Measurements from ENCODE around the gene HPRT1.

The HPRT1 gene

GRCh38 chrX:134476284-134476683 is 16.3 kb downstream of the HPRT1 start:
- no peak for DNase-seq (ENCODE audit: low read depth in 2 of 2)

- DNase-seq (ENCODE audit: low read depth in 2 of 2), result no peak
These were observed 18.4 kb downstream of the HPRT1 start for GRCh38 chrX:134478374-134478773.

DNA sequence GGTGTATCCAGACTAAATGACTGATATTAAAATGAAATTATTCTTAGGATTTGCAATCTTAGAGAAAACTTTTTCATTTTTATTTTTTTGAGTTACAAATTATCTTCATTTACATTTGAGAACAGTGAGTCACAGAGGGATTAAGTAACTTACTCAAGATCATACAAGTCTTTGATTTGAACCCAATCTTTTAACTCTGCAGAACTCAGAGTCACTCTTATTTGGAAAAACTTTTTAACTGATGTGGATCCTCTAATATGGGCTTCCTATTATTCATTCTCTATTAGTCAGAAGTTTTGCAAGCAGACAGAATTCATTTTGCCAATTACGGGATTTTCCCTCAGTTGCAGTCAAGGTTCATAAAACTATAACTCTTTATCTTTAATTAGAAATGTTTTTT is 20.1 kb downstream of the HPRT1 start:
- no peak for DNase-seq (ENCODE audit: low read depth in 2 of 2)

- no peak for DNase-seq (ENCODE audit: low read depth in 2 of 2)
These were observed 21.4 kb downstream of the HPRT1 start for GRCh38 chrX:134481339-134481738.

DNA sequence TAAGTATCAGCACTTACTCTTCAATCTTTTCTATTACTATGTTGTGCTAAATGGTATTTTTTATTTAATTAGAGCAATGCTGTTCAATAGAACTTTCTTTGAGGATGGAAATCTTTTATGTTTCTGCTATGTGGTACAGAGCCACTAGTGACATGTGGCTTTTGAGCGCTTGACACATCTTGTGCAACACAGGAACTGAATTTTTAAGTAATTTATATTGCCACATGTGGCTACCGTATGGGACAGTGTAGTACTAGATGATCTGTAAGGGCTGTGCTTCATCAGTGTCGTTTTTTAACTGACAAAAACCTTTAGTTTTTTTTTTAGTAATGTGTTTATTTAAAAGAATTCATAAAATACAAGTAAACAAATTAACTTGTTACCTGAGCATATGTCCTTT is 22.4 kb downstream of the HPRT1 start:
- DNase-seq (ENCODE audit: low read depth in 2 of 2), result no peak

GRCh38 chrX:134484039-134484438 is 24.1 kb downstream of the HPRT1 start:
- peak in 1 of 2 experiments; percentile 36 for DNase-seq (ENCODE audit: low read depth in 2 of 2)

DNA sequence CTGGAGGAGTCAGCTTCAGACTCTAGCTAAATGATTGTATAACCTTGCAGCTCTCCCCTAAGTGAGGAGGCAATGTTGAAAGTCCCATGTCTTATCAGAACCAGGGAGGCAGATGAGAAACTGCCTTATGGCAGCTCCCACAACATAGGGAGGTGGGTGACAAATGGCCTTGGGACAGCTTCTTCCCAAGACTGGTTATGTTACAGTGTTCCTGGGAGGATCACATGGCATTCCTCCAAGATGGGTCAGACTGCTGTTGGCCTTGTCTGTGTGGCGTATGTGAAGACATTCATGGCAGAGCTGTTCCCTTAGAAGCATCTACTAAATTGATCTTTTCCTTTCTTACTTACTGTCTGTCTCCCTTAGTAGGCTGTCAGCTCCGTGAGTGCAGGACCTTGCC is 42.0 kb downstream of the HPRT1 start:
- DNase-seq (ENCODE audit: low read depth in 2 of 2), result no peak

DNA sequence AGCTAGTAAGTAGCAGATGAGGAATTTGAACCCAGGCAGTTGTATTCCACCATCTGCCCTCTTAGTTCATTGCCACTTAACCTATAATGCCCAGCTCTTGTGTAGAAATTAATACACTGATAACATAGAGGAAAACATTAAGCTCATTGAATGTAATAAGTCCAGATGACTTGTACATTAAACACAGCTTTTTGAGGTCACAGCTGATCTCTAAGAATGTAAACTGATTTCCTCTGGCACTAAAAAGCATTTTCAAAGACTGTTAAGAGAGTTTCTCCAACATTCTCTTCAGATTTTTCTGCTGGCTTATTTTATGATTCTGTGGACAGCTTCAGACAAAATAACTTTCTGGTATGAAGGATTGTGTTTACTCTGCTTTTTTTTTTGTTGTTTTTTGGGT is 42.7 kb downstream of the HPRT1 start:
- no peak for DNase-seq (ENCODE audit: low read depth in 2 of 2)

- peak; percentile 54 to 55 for DNase-seq (ENCODE audit: low read depth in 2 of 2)
These were observed 52.6 kb downstream of the HPRT1 start for GRCh38 chrX:134512566-134512965.

GRCh38 chrX:134513091-134513490 is 53.1 kb downstream of the HPRT1 start:
- no peak for DNase-seq (ENCODE audit: low read depth in 2 of 2)

GRCh38 chrX:134520860-134521390 is 61.0 kb downstream of the HPRT1 start:
- DNase-seq (ENCODE audit: low read depth in 2 of 2), result no peak

DNA sequence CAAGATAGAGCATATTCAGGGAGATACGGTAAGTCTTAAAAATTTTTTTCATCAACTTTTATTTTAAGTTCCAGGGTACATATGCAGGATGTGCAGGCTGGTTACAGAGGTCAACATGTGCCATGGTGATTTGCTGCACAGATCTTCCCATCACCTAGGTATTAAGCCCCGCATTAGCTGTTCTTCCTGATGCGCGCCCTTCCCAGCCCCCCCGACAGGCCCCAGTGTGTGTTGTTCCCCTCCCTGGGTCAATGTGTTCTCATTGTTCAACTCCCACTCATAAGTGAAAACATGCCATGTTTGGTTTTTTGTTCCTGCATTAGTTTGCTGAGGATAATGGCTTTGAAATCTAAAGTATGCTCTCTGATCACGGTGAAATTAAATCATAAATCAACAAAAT is 64.2 kb downstream of the HPRT1 start:
- no peak for DNase-seq (ENCODE audit: low read depth in 2 of 2)

DNA sequence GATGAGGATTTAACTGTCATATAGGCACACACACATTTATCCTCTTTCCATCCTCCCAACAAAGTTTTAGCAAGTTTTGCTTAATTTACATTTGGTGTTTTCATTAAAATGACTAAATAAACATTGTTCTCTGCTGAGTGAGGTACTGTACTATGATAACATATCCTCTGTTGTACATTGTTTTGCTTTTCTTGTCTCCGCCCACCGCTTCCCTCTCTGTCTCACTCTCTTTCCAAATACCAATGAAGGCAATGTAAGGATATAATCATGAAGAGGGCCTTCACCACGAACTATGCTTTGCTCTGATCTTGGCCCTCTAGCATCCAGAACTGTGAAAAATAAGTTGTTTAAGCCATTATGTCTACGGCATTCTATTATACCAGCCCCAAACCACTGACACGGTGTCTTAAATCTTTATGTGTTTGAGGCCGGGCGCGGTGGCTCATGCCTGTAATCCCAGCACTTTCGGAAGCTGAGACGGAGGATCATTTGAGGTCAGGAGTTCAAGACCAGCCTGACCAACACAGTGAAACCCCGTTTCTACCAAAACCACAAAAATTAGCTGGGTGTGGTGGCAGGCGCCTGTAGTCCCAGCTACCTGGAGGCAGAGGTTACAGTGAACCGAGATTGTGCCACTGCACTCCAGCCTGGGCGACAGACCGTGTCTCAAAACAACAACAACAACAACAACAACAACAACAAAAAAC is 65.3 kb downstream of the HPRT1 start:
- no peak for DNase-seq (ENCODE audit: low read depth in 2 of 2)

- DNase-seq (ENCODE audit: low read depth in 2 of 2), result no peak
These were observed 66.4 kb downstream of the HPRT1 start for GRCh38 chrX:134526399-134526798.

GRCh38 chrX:134528960-134529359 is 69.0 kb downstream of the HPRT1 start:
- DNase-seq (ENCODE audit: low read depth in 2 of 2), result no peak

- no peak for DNase-seq (ENCODE audit: low read depth in 2 of 2)
These were observed 69.5 kb downstream of the HPRT1 start for GRCh38 chrX:134529481-134529880.

- no peak for DNase-seq (ENCODE audit: low read depth in 2 of 2)
These were observed 70.9 kb downstream of the HPRT1 start for GRCh38 chrX:134530845-134531244.

GRCh38 chrX:134533352-134533751 is 73.4 kb downstream of the HPRT1 start:
- DNase-seq (ENCODE audit: low read depth in 2 of 2), result no peak

DNA sequence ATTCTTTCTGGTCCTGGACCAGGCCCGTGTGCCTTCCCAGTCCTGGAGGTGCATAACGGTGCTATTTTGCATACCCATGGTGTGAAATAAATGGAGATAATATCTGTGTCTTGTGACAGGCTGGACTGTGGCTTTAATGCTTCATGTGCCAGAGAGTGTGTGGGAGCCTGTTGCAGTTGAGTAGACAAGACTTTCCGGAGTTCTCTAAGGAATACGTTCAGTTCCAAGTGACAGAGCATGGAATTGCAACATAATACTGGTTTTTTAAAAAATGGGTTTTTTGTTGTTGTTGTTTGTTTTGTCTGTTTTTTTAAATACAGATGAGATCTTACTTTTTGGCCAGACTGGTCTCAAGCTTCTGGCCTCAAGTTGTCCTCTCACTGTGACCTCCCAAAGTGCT is 74.0 kb downstream of the HPRT1 start:
- DNase-seq (ENCODE audit: low read depth in 2 of 2), result no peak

DNA sequence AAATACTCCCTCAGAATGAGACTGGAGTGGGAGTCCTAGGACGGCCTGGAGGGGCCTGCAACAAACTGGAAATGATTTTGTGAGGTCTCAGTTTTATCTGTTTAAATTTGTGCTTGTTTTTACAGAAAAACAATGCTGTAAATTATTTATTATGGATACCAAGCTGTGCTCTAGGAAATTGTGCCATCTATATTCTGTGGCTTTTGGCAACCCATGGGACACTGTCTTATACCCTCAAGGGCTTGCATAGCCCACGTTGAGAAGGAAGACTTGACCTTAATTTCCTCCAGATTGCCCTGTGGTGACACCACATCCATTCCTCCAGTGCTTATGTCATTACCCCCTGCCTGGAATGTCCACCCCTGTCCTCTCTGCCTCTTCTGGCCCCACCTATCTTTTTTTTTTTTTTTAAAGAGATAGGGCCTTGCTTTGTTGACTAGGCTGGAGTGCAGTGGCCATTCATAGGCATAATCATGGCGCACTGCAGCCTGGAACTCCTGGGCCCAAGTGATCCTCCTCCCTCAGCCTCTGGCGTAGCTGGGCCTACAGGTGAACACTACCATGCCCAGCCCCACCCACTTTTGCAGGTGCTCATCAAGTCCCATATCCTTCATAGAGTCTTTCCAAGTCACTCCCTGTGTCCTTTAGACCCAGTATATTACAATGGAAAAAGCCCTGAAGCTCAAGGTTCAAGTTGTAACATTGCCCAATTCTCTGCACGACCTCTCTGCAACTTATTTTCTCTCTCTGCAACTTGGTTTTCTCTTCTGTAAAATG is 77.4 kb downstream of the HPRT1 start:
- no peak for DNase-seq (ENCODE audit: low read depth in 2 of 2)

DNA sequence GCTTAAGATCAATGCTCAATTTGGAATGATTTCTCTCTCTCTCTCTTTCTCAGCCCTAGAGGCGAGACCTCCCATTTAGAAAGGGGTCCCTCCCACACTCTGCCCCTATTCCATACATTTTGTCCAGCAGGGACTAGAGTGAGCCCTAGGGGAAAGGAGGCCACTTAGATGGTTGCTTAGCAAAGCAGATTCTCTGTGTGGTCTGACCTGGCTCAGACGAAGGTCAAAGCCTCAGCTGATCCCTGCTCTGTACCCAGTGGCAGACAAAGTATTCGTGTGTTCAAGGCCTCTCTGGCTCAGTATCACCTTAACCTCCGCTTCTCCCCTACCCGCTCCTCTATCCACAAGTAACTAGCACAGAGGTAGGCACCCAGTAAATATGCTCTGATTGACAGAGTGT is 78.4 kb downstream of the HPRT1 start:
- no peak for DNase-seq (ENCODE audit: low read depth in 2 of 2)

DNA sequence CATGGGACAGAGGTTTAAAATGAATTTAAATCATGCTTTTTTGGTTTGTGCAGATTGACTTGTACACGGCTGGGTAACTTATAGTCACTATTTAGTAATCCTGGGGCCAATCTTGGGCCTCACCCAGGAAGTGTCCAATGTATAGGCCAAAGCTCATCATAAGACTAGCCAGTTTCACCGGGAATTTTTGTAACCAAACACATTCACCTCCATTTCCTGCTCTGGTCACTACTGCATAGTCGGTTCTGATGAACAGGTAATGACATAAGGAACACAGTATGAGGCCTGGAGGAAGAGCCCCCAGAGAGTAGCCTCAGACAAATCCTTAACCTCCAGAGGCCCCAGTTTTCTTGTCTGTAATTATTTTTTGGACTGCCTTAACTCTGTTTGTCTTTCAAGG is 81.9 kb downstream of the HPRT1 start:
- no peak for DNase-seq (ENCODE audit: low read depth in 2 of 2)

DNA sequence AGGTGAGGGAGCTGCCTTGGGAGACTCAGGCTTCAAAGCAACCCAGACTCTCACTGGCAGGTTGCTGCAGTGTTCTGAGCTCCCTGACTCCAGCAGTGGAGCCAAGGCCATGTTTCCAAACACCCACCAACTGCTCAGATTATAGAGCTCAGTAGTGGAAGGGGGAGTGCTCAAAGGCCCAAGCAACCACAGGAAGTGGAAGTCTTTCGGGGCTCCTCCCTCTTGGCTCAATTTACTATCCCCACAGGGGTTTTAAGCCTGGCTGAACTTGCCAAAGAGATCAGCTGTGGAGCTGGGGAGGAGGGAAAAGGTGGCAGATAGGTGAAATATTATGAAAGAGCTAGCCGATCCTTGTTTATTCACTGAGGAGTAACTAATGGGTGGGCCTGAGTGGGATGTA is 82.5 kb downstream of the HPRT1 start:
- DNase-seq (ENCODE audit: low read depth in 2 of 2), result peak; percentile 86

Measured in fibroblast of skin of left quadriceps (primary cell).